Left lobe of liver (tissue), 2 donors: ENCODE data around the gene IPO4. TPM values are rescaled to one million over a fixed set of nuclear protein-coding genes. Genes with fewer than 3 reads are reported as not detected.
"Not testable (repeated sequence)": the region's sequence is repeated elsewhere in the genome, so short reads cannot be mapped to it uniquely, and the experiment has no call there.

Experiments
- ATAC-seq: fragments of 200-7000 bp; cut with Tn5 transposase; one replicate; pipeline ENCODE4 v1.9.1; 2020; ENCODE audit warnings: mild to moderate bottlenecking, moderate library complexity
- DNase-seq: peaks from one replicate; pipeline ENCODE4 v3.0.0-alpha.2; 2020; ENCODE audit warnings: low spot score
- total RNA-seq: library from RNA; stranded (reverse); gene quantifications from one replicate; pipeline ENCODE4 v1.2.1, GENCODE V29; 2021
- donor health status: DM: no; HTN: no; CAD: no; lungs with moderate emphysema.
- donor health status: DM: no; HTN: yes; CAD: no.

Gene IPO4
- total RNA-seq, 1 donor from 2014 or later = 20.2 TPM

DNA sequence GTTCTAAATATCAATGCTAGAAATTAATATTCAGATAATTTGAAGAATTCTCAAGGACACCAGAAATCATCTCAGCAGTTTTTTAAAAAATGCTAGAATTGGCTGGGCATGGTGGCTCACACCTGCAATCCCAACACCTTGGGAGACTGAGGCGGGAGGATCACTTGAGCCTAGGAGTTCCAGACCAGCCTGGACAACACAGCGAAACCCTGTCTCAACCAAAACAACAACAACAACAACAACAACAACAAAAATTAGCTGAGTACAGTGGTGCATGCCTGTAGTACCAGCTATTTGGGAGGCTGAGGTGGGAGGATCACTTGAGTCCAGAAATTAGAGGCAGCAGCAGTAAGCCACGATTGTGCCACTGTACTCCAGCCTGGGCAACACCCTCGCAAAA lies 30.5 kb upstream of the IPO4 start:
- ATAC-seq = no peak
- no peak for DNase-seq

DNA sequence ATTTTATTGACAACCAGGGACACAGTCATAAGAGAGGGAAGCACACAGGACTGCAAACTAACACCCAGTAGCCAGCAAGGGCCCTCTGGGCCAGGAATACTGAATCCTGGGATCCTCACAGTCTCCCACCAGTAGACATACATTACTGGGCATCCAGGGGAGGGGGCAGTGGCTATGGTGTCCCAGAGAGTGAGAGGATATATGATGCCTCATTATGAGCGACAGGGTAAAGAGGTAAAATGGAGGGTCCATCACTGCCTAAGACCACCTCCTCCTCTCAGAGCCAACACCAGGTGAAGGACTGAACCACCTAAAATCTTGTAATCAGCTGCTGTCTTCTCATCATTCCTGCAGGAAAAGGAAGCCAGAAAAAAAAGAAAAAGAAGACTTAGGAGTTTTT lies 28.3 kb upstream of the IPO4 start:
- not testable (repeated sequence) for ATAC-seq
- DNase-seq = peak; percentile 7

DNA sequence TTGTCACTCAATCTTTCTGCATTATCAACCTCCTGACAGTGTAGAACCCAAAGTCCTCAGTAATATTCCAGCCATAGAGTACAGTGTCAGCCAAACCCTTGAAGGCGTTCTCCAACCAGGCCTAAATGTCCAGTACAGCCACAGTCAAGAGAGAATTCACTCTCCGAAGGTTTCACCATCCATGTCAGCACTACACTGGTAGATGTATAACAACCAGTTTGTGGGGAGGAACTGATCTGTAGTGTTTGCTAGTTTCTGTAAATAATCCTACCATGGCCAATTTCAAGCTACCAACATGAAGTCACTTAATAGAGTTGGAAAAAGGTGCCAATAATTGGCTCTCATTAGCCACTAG lies 27.7 kb upstream of the IPO4 start:
- ATAC-seq = no peak

DNA sequence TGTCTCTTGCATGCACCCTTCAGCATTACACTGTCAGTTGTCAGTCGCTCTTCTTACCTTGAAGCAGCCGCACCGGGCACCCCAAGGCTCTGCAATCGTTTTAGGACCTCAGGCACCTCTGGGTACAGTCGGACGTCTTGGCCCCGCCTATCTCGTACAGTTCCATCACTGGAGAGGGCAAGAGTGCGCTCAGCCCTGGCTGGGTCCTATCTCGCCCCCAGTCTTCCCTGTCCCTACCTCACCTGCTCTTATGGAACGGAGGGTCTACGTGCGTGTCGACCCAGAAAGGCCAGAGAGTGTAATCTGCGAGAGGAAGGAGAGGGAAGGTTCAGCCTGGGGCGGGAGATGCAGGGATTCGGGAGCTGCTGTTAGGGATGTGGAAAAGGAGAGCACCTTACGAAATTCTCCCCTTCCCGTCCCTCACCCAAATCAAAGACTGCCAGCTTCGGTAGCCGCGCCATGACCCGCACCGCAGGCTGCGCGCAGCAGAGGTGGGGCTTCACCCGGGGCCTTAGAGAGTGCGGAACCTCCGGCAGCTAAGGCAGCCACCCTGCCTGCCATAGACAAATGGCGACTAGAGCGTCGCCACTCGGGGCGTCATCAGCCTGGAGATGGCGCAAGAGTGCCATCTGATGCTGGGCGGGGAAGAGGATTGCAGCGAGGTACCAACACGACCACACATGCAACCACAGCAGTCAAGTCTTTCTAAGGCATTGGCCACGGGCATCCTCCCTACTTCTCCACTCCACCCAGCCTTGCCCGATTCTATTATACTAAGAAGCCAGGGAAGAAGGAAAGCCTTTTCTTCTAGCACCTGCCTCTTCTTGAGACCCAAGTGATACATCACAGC lies 27.1 kb upstream of the IPO4 start, which contains the start of gene MDP1:
MDP1 (minus strand) TSS at position 572 of the 850 bp plus-strand sequence; CDS start at position 461, 111 bp downstream.
- ATAC-seq (peak; percentile 88), DNase-seq (peak; percentile 83)

More for the DNA sequence above, 27.7 kb upstream of the IPO4 start:
- no peak for DNase-seq

DNA sequence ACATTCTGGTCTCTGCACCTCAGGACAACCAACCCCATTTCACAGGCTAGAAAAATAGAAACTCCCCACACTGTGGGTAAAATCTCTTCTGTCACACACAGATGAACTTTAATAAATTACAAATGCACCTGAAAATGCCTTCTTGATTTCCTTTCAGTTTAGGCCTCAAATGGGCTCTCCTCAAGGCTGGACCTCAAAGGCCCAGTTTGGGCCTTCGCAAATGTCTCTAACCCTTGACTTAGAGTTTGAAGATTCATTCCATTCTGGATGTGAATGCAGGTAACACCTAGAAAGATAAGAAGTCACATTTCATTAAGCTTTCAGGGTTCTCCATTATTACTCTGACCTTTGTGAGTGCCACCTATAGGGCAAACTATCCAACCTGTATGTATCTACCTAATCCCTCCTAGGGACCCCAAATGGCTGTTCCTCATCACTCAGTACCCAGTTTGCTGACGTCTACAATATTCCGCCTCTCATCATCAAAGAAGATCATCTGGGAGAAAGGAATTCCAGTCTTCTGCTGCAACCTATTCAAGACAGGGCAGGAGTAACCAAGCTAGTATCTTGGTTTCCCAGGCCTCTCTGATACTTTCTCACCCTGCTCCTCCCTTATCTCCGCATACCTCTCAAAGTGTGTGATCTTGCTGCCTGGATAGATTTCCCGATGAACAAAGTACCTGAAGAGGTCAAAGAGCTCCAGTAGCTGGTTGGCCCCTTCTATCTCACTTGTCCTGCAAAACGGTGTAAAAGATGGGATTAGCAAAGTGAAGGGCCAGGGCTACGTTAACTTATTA lies 25.4 kb upstream of the IPO4 start:
- ATAC-seq (no peak), DNase-seq (peak; percentile 14)

DNA sequence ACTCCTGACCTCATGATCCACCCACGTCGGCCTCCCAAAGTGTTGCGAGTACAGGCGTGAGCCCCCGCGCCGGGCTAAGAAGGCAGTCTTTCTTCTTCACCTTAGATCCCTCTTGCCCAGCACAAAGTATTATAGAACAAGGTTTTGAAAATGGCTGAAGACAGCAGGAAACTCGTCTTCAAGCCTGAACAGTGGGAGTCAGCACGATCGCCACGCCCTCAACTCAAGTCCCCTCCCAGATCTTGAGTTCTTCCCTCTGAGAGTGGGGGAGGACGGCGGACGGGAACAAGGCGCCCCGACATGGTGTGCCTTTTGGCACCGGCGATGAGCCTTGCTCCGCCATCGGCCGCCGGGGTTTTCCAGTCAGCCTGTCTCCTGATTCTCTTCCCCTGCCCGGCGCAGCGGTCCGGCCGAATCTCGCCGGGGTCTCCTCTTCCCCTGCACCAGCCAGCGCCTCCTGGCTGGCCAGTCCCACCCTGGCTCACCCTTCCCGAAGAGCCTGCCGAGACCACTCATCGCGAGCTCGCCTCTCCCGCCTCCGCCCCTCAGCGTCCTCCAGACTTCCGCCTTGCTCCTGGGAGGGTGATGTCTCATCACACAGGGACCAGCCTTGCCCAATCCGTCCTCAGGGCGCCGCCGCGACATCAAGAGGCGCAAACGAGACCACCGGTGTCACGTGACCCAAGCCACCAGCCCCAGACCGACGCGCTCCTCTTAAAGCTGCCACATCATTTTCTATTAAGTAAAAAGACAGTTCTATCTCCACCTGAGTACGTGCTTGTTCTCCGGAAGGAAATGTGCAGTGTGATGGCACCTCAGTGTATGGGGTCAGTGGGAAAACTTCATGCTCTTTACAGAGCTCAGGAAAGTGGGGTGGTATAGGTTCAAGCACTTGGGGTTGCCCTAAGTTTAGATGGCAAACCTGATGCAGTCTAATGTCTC lies 24.6 kb upstream of the IPO4 start, which contains the start of gene CHMP4A:
CHMP4A (minus strand) TSS at position 565 of the 942 bp plus-strand sequence; CDS start at position 516, 49 bp downstream.
- ATAC-seq (peak; percentile 77), DNase-seq (peak; percentile 89)

DNA sequence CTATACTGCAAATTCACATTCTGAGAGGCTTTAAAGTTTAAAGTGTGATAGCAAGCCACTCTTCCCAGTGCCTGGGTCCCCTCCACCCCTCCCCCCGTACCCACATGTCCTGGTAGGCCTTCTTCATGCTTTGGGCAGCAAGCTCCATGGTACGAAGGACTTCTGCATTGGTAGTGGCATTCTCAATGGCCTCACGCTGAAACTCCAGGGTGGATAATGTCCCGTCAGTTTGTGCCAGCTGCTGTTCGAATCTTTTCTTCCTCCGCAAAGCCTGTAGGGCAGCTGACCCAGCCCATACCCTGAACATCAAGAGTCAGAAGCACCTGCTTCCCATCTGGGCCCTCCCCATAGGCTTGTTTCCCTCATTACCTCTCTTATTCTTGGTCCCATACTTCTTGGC lies 22.7 kb upstream of the IPO4 start:
- ATAC-seq (no peak), DNase-seq (peak; percentile 30)

DNA sequence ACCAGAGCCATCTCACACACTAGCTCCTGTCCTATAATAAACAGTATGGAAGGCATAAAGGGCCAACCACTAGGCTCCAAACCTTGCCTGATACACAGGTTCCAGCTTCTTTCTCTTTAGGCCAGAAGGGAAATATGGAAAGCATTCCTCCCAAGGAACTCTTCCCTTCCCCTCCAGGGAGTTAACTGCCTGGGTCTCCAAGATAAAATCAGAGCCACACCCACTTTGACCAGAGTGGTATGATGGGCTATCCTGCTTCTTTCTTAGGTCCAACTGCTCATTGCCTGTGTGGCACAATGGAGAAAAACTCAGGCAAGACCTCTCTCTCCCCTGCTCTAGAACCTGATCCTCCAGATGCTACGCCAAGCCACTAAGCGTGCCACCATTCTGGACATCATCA lies 19.0 kb upstream of the IPO4 start:
- DNase-seq (peak; percentile 12), ATAC-seq (no peak)

DNA sequence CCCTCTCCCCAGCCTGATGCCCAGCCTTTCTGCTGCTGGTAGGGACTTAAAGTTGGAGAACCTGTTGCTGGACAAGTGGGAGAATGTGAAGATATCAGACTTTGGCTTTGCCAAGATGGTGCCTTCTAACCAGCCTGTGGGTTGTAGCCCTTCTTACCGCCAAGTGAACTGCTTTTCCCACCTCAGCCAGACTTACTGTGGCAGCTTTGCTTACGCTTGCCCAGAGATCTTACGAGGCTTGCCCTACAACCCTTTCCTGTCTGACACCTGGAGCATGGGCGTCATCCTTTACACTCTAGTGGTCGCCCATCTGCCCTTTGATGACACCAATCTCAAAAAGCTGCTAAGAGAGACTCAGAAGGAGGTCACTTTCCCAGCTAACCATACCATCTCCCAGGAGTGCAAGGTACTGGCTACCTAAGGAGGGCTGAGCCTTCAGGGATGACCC lies 18.5 kb upstream of the IPO4 start:
- ATAC-seq (no peak), DNase-seq (peak; percentile 16)

DNA sequence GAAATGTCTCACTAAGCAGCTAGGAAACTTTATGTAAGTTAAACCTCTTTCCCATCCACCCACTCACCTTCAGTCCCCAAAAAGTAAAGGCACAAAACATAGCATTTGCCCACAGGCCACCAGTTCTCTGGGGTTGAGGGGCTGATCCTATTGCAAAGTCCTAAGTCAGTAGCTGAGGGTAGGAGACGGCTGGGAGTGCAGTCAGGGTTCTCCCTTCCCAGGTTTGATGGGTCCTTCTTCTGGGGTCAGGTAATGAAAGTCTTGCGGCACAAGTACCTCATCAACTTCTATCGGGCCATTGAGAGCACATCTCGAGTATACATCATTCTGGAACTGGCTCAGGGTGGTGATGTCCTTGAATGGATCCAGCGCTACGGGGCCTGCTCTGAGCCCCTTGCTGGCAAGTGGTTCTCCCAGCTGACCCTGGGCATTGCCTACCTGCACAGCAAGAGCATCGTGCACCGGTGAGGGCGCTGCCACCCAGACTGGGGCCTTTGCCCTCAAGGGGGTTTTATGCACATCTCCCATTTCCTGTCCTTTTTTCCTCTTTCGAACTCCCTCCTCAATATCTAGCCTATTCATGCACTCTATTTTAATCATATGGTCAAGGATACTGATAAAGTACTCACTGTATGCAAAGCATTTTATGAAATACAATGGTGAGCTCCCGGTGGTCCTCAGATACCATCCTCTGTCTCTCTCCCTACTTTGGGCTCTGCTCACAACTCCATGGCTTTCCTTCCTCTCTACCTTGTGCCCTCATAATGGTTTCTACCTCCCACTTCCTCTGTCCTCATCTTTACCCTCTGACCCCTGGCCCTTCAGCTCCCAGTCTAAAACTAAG lies 17.9 kb upstream of the IPO4 start:
- ATAC-seq = no peak
- peak; percentile 34 for DNase-seq

DNA sequence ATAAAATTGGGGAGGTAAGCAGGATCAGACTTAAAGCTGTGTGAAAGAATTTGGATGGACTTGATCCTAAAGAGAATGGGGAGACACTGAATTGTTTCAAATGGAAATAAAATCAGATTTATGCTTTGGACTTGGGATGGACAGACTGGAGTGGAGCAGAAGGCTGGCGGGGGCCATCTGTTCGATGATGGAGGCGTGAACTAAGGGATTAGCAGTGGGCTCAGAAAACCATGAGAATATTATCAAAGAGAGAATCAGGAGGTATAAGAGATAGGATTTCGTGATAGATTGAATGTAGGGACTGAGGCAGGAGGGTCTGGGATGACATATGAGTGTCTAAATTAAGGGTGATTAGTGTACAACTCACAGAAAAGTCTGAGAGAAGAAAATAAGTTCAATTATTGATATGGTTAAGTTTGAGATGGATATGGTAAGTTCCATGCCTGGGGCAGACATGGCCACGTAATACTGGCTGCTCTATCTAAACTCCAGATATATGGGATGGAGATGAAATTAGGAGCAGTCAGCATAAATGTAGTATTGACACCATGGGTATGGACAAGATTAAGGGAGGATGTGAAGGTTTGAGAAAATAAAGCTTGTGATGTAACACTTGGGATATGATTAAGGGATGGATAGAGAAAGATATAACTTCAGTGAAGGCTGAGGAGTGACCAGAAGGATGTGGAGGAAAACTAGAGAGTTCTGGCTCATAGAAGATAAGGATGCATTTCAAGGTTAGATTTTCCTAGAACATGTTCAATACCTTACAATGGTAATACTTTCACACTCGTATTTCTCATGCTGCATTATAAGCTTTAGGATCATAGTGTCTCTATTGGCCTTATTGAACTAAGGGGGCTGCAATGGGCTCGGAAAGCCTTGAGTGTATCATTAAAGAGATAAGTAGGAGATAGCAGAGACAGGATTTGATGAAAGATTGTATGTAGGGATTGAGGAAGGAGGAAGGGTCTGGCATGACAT lies 15.8 kb upstream of the IPO4 start:
- ATAC-seq = no peak
- no peak for DNase-seq

DNA sequence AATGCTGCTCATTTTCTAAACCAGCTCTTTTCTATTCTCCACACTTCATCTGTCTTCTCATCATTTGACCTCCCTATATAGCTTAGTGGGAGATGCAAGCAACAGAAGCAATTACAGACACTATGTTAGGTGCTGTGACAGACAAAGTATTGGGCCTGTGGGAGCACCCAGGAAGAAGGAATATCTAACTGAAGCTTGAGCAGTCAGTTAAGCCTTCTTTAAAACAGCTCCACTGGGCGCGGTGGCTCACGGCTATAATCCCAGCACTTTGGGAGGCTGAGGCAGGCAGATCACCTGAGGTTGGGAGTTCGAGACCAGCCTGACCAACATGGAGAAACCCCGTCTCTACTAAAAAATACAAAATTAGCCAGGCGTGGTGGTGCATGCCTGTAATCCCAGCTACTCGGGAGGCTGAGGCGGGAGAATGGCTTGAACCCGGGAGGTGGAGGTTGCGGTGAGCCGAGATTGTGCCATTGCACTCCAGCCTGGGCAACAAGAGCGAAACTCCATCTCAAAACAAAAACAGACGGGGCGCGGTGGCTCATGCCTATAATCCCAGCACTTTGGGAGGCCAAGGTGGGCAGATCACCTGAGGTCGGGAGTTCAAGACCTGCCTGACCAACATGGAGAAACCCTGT lies 14.8 kb upstream of the IPO4 start:
- peak; percentile 24 for DNase-seq
- ATAC-seq = not testable (repeated sequence)

DNA sequence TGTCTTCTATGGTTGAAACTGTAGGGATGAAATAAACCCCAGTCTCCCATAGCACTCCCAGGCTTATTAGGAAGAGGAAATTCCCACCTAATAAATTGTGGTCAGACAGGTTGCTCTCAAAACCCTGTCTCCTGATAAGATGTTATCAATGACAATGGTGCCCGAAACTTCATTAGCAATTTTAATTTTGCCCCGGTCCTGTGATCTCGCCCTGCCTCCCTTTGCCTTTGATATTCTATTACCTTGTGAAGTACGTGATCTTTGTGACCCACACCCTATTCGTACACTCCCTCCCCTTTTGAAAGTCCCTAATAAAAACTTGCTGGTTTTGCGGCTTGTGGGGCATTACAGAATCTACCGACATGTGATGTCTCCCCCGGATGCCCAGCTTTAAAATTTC lies 13.9 kb upstream of the IPO4 start:
- peak; percentile 2 for DNase-seq
- not testable (repeated sequence) for ATAC-seq

DNA sequence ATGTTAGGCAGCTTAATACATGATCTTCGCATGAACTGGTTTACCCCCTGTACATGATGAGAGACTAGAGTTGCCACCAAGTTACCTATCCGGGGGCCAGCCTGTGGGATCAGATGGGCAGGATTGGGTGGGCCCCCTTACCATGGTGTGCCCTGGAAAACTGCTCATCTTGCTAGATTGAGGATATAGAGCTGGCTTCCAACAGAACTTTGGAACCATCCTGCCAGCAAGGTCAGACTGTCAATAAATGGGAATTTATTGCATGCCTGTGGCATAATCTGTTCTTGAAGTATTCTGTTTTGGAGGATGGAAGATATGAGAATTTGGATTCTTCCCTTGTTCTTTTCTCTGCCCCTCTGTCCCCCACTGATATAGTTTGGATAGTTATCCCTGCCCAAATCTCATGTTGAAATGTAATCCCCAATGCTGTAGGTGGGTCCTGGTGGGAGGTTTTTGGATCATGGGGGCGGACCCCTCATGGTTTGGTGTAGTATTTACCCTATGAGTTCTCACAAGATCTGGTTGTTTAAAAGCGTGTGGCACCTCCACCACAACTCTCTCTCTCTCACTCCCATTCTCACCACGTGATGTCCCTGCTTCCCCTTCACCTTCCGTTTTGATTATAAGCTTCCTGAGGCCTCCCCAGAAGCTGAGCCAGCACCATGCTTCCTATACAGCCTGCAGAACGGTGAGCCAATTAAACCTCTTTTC lies 10.4 kb upstream of the IPO4 start:
- ATAC-seq = peak; percentile 9
- DNase-seq = no peak

DNA sequence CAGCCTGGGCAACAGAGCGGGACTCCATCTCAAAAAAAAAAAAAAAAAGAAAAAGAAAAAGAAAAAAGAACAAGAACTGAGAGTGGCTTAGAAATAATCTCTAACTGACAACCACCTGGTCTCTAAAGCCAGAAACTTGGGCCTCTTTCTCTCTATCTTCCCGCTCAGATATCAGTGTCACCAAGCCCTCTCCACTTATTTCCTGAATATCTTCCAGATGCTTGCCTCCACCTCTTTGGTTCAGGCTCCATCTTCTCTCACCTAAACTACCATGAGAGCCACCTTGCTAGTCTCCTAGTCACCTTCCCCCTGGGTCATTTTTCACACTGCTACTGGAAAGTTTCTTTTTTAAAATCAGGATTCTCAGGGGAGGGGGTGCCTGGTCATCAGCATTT lies 8.4 kb upstream of the IPO4 start:
- ATAC-seq (no peak), DNase-seq (no peak)

DNA sequence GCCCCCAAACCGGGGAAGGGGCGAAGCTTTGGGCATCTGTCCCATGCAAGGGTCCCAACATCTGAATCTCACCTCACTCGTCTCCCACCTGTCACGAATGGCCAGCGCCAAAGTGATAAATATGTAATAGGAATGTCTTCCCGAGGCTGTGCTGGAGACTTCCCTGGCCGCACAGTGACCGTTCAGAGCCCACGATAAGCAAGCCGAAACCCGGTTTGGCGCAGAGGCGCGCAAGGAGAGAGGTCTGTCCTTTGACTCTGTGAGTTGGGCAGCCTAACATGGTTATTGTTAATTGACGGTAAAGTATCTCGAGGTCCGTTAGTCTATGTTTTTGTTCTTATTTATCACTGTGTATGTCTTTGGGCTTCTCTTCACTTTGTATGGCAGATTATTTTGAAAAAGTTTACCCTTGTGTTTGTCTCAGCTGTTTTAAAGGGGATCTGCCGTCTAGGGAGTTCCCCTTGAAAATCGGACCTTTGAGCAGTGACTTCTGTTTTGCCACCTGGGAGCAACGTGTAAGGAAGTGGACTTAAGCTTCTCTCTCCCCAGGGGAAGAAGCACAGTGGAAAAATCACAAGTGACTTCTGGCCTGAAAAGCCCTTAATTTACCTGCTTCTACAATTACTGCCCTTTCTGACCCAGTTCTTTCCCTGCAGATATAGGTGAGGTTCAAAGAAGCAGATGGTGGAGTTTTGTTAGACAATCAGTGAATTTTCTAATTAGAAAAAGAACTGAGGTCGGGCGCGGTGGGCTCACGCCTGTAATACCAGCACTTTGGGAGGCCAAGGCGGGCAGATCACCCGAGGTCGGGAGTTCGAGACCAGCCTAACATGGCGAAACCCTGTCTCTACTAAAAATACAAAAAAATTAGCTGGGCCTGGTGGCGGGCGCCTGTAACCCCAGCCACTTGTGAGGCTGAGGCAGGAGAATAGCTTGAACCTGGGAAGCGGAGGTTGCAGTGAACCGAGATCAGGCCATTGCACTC lies 7.7 kb upstream of the IPO4 start:
- DNase-seq (no peak), ATAC-seq (peak; percentile 41)
